HG03280 (cell line): ENCODE data around the gene TEX26.
"Not testable (repeated sequence)": the region's sequence is repeated elsewhere in the genome, so short reads cannot be mapped to it uniquely, and the experiment has no call there.

Source experiments
- ATAC-seq: cut with Tn5 transposase; IDR thresholded peaks from one replicate; pipeline ENCODE4 v1.9.1; 2021; ENCODE audit warnings: mild to moderate bottlenecking, moderate library complexity; ENCODE audit not compliant: unreplicated experiment

The TEX26 gene

DNA sequence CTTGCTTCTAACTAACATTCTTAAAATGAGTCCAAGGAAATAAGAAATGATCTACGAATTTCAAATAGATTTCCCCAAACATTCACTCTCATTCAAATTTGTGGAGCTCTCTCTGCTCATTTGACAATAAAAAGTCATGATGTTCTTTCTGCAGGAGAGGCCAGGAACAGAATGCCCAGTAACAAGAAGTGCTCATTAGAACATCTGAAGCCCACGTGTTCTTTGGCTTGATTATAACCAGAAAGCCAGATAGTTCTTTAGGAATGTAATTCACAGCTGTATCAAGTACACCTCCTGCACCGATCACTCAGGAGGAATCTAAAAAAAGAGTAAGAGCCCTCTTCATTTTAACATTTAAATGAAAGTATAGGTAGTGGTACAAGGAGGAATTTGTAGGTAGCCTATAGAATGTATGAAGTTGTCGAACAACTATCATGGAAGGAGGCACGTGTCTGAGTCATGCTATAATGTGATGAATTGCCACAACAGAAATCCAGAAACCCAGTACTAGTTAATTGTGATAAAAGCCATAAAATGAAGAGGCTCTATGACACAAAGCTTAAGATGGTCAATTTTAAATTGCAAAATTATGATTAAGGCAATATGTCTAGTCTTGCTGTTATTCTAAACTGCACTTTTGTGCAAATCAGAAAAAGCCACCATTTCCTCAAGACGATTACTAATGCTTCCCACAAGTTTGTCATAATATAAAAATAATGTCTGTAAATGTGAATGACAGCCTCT, 13.6 kb upstream of the TEX26 start:
- no peak for ATAC-seq

DNA sequence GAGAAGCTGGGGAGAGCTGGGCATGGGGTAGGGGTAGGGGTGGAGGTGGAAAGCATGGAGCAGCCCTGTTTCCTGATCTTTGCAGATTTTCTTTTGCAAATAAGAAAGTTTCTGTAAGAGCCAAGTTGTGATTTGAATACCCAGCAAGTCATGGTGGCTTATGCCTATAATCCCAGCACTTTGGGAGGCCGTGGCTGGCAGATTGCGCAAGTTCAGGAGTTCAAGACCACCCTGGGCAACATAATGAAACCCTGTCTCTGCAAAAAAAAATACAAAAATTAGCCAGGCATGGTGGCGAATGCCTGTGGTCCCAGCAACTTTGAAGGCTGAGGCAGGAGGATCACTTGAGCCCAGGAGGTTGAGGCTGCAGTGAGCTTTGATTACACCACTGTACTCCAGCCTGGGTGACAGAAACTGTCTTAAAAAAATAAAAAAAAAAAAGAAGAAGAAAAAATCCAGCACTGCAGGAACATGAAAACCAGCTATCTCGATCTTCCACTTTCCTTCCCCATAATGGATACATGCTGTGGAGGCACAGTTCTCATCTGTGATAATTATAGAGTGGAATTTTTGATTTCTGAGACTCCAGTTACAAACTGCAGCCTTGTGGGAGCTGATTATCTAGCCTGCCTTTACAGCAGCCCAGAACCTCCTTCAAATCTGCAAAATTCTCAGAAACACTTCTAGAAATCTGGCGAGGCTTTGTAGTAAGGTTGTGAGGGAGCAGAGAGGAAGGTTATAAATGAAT, 12.1 kb upstream of the TEX26 start:
- ATAC-seq: no peak

GRCh38 chr13:30923418-30923817, 9.0 kb upstream of the TEX26 start:
- no peak for ATAC-seq

DNA sequence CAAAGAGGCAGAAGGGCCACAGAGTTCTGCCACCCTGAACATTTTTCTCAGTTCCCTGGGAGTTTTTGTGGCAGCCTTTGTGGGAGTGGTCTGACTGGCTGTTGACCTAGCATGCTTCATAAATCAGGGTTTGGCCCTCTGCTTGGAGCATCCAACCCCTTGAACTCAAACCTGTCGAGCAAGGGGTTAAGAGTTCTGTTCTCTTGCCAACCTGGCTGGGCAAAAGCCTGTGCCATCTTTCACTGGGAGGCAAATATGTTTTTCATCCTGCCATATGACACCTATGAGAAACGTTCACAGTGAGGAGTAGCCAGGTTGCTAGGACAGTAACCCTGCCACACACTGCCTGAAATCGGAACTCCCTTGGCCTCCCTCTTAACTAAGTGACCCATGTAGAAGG, 7.7 kb upstream of the TEX26 start:
- no peak for ATAC-seq

DNA sequence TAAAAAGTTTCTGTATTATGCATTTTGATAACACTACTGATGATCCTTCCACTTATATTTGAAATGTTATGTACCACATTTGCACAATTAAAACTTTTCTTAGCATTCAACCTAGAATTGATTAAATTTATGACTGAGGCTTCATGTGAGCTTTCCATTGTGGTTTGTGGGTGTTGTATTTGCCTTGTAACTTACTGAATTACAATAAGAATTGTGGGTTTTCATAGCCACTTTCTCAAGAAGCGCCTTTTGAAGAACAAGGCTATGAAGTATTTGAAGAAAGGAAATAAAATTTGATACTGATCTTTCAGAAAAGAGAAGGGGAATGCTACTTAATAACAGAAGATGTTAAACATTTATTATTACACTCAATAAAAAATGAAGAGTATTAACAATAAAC, 7.0 kb upstream of the TEX26 start:
- no peak for ATAC-seq

DNA sequence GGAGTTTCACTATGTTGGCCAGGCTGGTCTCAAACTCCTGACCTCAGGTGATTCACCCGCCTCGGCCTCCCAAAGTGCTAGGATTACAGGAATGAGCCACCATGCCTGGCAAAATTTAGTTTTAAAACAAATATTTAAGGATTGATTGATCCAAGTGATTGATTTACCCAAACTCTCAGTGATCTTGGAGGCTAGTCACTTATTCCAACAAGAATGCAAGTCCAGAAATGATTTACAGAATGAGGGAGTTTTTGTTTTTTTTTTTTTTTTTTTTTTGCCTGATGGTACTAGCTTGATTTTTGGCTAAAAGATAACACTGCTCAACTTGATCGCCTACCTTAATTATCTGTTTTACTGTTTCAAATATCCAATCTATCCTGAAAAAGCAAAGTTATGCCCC, 5.7 kb upstream of the TEX26 start:
- no peak for ATAC-seq

DNA sequence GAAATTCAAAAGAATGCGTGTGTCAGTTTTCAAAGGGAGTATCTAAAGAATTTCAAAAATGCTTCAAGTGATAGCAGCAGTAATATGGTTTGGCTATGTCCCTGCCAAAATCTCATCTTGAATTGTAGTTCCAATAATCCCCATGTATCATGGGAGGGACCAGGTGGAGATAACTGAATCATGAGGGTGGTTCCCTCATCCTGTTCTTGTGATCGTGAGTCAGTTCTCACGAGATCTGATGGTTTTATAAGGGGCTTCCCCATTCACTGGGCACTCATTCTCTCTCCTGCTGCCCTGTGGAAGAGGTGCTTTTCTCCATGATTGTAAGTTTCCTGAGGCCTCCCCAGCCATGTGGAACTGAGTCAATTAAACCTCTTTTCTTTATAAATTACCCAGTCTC, 5.3 kb upstream of the TEX26 start:
- ATAC-seq: not testable (repeated sequence)

DNA sequence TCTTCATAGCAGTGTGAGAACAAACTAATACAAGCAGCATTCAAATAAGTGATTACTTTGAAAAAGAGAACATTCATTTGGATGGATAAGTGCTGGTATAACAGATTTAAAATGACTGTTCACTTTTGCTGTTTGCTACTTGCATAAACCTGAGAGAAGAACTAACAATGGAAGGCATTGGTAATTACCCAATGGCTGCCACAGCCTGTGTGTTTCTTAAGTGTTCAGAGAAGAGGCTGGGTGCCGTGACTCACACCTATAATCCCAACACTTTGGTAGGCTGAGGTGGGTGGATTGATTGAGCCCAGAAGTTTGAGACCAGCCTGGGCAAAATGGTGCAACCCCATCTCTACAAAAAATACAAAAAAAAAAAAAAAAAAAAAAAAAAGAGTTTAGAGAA, 4.9 kb upstream of the TEX26 start:
- no peak for ATAC-seq

GRCh38 chr13:30928978-30929377, 3.5 kb upstream of the TEX26 start:
- no peak for ATAC-seq

- ATAC-seq: no peak
Measured at GRCh38 chr13:30933354-30933670, 856 bp downstream of the TEX26 start.

DNA sequence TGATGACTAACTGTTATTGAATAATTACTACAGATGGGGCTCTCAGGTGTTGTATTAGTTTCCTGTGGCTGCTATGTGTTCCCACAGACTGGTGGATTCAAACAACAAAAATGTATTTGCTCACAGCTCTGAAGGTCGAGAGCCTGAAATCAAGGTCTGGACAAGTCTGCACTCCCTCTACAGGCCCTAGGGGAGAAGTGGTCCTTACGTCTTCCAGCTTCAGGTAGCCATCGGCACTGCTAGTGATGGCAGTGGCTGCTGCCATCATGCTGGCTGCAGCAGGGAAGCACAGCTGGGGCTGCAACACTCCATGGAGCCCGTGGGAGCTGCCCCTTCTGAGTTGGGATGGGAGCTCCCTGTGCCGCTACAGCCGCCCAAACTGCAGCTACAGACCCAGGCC, 1.9 kb downstream of the TEX26 start:
- no peak for ATAC-seq

GRCh38 chr13:30934803-30935202, 2.3 kb downstream of the TEX26 start:
- ATAC-seq: no peak

GRCh38 chr13:30936971-30937370, 4.5 kb downstream of the TEX26 start:
- no peak for ATAC-seq

DNA sequence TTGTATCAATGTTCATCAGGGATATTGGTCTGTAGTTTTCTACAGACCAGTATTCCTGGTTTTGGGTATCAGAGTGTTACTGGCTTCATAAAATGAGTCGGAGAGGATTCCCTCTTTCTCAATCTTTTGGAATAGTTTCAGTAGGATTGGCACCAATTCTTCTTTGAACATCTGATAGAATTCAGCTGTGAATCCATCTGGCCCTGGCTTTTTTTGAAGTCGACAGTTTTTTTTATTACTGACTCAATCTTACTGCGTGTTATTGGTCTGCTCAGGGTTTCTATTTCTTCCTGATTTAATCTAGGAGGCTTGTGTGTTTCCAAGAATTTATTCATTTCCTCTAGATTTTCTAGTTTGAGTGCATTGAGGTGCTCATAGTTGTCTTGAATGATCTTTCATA, 11.4 kb downstream of the TEX26 start:
- no peak for ATAC-seq

GRCh38 chr13:30957258-30957943, 24.9 kb downstream of the TEX26 start:
- ATAC-seq: no peak

DNA sequence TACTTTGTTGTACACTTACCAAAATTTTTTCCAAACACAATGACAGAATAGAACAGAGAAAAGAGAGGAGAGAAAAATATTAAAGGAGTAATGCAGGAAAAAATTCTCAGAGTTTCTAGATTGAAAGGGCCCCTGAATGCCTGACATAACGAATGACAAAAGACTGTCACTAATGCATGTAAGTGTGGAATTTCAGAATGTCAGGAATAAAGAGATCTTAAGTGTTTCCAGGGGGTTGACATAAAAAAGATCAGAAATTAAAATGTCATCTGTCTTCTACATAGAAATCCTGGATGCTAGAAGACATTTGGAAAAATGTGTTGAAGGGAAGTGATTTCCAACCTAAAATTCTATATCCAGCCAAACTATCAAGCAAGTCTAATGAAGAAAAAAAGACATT, 27.2 kb downstream of the TEX26 start:
- ATAC-seq: no peak

GRCh38 chr13:30963791-30964190, 31.3 kb downstream of the TEX26 start:
- ATAC-seq: no peak

DNA sequence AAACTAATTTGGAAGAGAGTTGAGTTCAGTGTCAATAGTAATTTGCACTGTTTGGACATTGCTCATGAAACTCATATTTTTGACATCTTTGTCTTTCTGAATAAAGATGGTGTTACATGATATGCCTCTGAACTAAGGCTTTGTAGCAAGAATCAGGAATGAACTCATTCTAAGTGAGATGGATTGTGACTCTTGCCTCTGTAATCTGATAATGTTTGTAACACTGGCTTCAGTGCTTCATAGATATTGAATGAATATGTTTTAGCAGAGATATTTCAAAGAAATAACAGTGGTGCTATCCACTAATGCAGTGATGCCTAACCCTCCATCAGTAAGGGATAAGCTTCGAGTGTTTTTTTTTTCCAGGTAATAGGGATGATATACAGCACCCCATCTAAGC, 32.9 kb downstream of the TEX26 start:
- ATAC-seq: no peak

- ATAC-seq: no peak
Measured at GRCh38 chr13:30966101-30966500, 33.6 kb downstream of the TEX26 start.

- no peak for ATAC-seq
Measured at GRCh38 chr13:30968846-30969245, 36.4 kb downstream of the TEX26 start.

DNA sequence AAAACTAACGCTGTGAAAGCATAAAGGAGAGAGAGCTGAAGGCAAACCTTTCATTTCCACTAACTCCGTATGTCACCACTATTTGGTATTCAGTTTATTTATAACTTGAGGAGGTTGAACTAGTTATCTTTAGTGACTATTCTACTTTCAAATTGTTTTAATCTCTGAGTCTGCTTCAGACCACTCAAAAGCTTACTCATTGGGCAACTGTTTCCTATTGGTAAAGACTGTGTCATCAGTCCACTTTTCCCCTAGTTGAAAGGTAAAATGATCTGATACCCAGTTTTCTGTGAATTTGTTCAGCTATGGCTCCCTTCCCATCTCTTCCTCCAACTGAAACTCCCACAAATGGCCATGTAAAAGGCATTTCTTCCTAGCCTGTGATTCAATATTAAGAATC, 39.1 kb downstream of the TEX26 start:
- no peak for ATAC-seq

GRCh38 chr13:30972888-30973377, 40.5 kb downstream of the TEX26 start:
- ATAC-seq: no peak
